Posterior vena cava (tissue), 2 donors: ENCODE results near the gene CFAP90. TPM values are rescaled to one million over a fixed set of nuclear protein-coding genes. Genes with fewer than 3 reads are reported as not detected.

Experiments used
- DNase-seq: peaks from one replicate; pipeline ENCODE4 v3.0.0-alpha.2; 2020; ENCODE audit warnings: low spot score
- intact Hi-C, 2 donors: fragments of 100-400 bp; cut with DNase I; formaldehyde crosslinking; loops; one replicate each; pipeline versions ENCODE4 v1.14.1 to v1.14.2; 2022 to 2023
- long read RNA-seq, 2 donors: library from polyadenylated mRNA; unstranded; transcript quantifications; one replicate each; pipeline ENCODE4 v2.0.0, GENCODE V29; 2020 to 2021
- total RNA-seq, 2 donors: library from RNA; stranded (reverse); fragmentation: NEBNext Ultra II Directional; extraction: Animal tissue kit (Norgen Biotek cat#: 25700); gene quantifications; one replicate each; pipeline ENCODE4 v1.2.1, GENCODE V29; 2021
- donor health status: DM: yes; HTN: yes; CAD: no.
- donor health status: DM: yes; HTN: yes; CAD: no.

The CFAP90 gene, protein sequence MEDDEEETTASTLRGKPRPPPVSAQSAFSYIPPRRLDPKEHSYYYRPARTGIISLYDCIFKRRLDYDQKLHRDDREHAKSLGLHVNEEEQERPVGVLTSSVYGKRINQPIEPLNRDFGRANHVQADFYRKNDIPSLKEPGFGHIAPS
- total RNA-seq, result under 1 TPM in 1 of 2 donors, not detected in 1; 0.14 TPM
- long read RNA-seq, donor 1, result 0 reads
- long read RNA-seq, donor 2, partial matches to known transcripts, result 0 of 1 reads
- long read RNA-seq, donor 2, other reads (novel, unspliced or antisense), result 0 of 1 reads

DNA sequence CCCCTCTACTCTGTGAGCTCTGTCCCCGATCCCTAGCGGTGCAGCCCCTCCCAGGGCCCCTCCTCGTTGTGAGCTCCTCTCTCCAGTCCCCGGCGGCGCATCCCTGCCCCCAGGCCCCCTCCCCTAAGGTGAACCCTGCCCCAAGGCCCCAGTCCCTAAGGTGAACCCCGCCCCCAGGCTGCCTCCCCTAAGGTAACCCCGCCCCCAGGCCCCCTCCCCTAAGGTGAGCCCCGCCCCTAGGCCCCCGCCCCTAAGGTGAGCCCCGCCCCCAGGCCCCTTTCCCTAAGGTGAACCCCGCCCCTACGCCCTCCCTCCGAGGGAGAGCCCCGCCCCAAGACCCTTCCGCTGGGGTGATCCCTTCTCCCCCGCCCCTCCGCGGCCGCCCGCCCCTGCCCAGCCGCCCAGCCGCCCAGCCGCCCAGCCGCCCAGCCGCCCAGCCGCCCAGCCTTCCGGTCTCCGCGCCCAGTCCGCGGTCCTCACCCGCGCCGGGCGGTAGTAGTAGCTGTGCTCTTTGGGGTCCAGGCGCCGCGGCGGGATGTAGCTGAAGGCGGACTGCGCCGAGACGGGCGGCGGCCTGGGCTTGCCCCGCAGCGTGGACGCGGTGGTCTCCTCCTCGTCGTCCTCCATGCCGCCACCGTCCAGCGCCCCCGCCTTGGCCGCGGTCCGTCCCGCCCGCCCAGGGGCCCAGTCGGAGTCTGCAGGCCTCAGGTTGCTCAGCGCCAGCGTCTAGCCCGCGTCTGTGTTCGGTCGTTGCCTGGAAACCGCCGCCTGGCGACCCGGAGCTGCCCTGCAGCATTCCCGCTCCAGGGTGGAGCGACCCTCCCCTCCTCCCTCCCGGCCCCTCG, at the start of gene CFAP90:
Gene CFAP90, minus strand, starts transcription at position 739 of the 845 bp plus-strand sequence. Its CDS starts 112 bp downstream, at position 627.
- DNase-seq, result peak; percentile 85
- intact Hi-C loops, result no loop called here

DNA sequence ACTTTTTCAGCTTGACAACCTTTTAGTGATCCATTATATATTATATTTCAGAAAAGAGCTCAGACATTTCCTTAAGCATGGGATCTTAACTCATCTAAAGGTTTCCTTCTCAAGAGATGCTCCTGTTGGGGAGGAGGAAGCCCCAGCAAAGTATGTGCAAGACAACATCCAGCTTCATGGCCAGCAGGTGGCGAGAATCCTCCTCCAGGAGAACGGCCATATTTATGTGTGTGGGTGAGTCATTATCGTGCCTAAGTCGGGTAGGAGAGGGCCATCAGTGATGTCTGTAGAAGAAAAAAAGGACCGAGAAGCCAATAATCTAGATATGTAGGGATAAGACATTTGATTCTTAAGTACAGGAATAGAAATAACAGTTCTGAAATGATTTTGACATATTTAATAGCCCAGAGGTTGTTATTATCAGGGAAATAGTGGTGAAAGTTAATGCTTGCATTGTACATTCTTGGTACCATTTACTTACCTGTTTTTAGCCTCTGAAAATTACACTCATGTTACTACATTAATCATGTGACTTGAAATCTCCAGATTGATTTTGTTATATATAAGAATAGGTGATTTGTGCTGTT, 46.2 kb upstream of the CFAP90 start:
- intact Hi-C loops, result no loop called here
- DNase-seq, result no peak

DNA sequence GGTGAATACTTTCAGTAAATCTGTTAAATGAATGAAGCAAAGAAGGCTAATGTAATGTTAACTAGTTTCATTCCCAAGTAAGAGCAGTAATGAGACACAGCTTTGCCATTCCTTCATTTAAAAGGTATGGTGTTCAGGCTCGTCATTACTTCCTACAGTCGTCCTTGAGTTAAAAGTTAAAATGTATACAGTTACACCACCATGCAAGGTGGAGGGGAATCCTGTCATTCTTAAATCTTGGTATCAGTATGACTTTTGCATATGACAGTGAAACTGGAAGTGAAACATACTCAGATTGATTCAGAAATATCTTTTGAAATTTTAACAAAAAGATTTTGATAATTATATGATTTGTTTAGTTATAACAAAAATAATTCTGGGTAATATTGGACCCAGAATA, 43.9 kb upstream of the CFAP90 start:
- intact Hi-C loops, result no loop called here
- DNase-seq, result no peak

DNA sequence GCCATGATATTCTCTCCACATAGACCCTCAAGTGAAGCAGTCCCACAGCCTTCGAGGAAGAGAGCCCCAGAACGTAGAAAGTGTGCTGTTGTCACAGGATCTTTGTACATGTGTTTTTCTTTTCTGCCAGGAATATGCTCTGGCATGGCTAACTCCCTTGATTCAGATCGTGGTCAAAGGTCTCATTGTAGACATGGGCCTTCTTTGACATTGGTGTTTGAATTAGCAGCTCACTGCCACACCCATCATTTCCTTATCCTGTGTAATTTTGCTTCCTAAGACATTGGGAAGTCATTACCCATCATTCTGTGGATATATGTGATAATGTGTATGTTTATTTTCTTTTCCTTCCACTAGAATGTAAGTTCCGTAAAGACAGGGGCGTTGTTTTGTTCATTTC, 43.5 kb upstream of the CFAP90 start:
- intact Hi-C loops, result no loop called here
- DNase-seq, result no peak

DNA sequence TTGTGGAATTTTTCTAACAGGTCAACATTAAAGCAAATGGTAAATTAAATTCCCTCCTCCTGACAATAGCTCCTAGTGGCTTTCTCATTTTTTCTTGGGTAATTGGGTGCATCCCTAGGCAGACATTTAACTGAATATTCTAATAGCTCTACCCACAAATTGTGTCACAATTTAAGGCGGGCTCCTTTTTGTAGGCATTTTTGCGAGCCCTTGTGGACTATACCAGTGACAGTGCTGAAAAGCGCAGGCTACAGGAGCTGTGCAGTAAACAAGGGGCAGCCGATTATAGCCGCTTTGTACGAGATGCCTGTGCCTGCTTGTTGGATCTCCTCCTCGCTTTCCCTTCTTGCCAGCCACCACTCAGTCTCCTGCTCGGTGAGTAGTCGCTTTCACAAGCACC, 38.0 kb upstream of the CFAP90 start:
- intact Hi-C loops, result no loop called here
- DNase-seq, result no peak

DNA sequence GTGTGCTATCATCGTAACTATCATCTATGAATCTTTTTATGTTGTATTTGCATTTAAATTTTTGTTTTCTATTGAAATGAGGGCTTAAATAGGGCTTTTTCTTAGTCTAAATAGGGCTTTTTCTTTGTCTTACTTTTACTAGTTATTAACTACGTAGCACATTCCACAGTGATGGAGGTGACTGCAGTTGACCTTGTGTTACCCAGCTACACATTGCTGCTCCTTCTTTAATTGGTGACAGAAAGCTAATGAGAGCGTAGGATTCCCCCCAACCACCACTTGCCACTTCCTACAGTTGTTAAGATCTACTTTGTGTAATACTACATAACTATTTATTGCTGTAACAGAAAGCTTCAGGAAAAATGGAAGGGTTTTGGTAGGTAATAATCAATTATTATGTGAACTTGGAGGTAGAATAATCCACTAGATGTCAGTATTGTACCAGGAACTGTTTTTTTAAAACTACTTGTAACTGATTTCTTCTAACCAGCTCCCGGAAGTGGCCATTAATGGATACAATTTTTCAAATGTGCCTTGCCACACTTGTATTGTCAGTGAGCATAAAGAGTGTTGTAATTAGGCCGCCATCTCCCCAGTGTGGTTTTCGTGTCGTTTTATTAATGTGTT, 36.0 kb upstream of the CFAP90 start:
- no peak for DNase-seq
- intact Hi-C loops, result no loop called here

DNA sequence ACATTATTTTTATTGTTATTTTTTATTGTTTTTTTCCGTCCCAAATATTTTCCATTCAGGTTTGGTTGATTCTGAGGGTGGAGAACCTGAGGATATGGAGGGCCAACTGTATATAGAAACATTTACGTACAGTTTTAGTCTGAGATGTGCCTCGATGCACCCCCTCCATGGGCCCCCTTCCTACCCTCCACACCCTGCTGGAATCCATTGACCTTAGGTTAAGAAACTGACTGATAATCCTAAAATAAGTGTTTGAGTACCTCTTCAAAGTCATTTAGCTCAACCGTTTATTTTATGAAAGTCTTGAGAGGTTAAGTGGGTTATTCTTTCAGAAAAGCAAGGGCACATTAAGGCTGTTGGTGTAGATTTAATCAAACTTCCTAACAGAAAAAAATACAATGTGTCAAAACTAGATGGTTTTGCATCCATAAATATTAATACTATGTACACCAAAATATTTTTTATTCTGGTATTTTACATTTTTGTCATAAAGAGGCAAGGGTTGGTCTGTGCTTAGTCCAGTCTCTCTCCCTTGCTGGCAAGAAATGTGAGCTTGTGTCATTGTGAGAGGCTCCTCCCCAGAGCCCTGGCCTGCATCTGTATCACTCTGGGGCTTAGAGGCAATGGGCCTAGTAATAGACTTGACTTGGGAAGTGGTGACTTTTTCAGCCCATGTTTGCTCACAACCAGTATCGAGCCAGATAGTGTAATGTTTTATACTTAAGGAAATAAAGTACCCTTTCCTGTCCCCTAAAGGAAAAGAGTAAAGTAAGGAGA, 33.7 kb upstream of the CFAP90 start:
- no peak for DNase-seq
- intact Hi-C loops, result no loop called here

DNA sequence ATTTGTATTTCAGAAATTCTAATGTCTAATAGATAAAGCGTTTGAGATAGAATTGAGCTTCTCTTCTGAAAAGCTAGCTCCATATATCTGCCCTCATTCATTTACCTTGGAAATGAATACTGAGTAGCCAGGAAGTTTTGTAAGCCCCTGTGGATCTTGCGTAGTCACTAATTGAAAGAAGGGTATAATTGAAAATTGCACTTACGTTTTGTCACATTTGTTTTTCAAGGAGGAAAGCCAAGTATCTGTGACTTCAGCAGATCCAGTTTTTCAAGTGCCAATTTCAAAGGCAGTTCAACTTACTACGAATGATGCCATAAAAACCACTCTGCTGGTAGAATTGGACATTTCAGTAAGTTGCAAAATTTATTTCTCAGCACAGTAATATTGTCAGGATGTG, 32.0 kb upstream of the CFAP90 start:
- intact Hi-C loops, result no loop called here
- no peak for DNase-seq

DNA sequence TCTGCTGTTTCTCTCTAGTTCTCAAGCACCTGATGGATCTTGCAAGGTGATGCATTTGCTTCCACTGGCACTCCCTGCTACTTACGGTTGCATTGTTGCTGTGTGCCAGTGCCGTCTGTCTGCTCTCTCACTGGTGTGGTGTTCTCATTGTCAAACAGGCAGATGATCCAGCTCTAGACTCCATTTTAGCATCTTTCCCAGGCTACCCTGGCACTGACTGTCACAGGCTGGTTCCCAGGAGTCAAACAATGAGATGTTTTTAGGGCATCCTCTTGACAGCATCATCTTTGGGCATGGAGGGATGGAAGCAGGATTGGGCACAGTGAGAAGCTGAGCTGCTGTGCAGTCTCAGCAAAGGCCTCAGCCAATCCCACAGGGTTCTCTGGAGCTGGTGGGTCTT, 30.9 kb upstream of the CFAP90 start:
- DNase-seq, result no peak
- intact Hi-C loops, result no loop called here

DNA sequence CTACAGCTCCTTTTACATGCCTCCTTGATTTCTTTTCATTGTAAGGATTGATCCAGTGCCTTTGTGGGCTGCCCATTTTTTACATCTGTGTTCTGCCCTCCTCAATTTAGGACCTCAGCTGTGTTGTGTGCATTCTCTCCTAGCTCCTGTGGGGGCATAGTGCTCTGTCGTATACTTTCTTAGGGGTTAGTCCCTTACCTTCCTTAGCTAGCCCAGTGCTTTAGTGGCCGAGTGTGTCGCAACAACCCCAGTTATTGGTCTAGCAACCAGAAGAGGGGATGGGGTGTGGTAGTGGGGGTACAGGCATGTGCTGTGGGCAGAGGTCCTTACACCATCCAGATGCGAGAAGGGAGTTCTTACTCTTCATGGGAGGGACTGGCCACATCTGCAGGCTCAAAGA, 30.2 kb upstream of the CFAP90 start:
- intact Hi-C loops, result no loop called here
- DNase-seq, result no peak

DNA sequence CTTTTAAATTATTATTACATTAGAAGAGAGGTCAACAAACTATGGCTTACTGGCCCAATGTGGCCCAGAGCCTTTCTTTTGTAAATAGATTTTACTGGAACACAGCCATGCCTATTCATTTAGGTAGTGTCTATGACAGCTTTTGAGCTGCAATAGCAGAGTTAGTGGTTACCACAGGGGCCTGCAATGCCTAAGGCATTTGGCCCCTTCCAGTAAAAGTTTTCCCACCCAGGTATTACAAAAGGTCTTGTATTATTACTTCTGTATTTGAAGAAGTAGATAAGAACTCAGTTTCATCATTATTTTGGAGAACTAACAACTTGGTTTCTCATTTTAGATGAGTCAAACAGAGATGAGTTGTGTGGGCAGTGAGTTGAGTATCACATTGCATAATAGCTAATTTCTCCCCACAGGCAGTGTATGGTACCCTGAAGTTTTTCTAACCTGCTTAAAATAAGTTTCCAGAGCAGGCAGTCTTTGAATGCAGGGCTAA, 27.5 kb upstream of the CFAP90 start:
- no peak for DNase-seq
- intact Hi-C loops, result no loop called here

DNA sequence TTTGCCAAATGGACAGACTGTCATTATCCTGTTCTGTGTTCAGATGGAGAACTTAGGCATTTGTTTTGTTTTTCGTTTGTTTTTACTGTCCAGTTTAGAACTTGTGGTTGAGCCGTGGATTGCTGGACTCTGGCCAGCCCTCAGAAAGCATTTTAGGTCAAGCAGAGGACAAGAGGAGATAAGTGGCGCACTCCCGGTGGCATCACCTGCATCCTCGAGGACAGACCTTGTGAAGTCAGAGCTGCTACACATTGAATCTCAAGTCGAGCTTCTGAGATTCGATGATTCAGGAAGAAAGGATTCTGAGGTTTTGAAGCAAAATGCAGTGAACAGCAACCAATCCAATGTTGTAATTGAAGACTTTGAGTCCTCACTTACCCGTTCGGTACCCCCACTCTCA, 26.9 kb upstream of the CFAP90 start:
- no peak for DNase-seq
- intact Hi-C loops, result no loop called here

DNA sequence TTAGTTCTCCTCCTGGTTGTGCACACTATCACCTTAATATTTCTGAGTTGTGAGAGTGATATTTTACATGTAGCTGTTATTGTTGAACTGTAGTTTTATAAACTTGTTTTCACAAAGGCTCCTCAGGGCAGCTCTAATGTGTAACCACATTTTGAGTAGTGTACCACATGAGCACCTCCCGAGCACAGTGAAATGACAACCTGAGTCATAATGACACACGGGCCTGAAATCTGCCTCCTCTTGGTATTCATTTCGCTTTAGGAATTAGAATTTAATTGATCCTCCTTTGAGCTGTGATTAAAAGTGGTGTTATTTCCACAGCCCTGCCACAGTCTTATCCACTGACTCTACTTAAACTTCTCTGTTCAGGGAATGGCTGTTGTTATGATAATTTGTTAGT, 25.9 kb upstream of the CFAP90 start:
- DNase-seq, result no peak

DNA sequence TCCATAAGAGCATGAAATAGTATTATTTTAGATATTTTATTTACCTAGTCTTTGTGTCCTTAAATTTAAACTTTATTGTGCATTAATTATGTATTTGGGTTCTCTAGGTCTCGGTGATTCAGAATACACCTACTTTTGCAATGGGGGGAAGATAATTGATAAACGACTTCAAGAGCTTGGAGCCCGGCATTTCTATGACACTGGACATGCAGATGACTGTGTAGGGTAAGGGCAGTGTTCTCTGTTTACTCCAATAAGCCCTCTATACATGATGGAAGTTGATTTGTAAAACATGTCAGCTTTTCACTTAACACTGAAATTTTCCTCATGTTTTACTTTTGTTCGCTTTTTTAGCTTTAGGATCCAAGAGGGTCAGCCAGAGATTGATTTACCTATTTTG, 24.2 kb upstream of the CFAP90 start:
- intact Hi-C loops, result no loop called here
- no peak for DNase-seq

More for the DNA sequence above, 25.9 kb upstream of the CFAP90 start:
- intact Hi-C loops, result no loop called here

DNA sequence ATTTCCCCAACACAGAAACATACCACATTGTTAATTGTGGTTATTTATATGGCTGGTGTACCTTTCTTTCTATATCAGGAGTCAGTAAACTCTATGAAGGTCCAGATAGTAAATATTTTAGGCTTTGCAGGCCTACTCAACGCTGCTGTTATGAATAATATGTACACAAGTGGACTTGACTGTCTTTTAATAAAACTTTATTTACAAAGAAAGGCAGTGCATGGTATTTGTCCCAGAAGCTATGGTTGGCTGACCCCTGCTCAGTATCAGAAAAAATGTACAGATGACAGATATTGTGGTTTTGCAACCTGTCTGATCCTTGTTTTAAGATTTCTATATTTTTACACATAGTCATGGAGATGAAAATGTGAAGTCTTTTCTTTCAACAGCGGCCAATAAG, 23.7 kb upstream of the CFAP90 start:
- intact Hi-C loops, result no loop called here
- DNase-seq, result no peak

DNA sequence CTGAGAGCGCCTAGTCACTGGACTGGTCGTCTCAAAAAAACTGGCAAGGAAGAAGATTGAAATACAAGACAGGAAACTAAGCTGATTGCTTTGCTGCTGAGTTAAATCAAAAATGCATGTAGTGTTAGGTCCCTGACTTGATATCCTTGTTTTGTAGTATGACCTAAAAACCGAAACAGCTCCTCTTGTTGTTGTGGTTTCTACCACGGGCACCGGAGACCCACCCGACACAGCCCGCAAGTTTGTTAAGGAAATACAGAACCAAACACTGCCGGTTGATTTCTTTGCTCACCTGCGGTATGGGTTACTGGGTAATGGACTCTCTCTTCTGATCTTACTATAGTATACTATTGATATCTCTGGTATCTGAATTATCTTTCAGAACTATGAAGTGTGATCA, 22.3 kb upstream of the CFAP90 start:
- intact Hi-C loops, result no loop called here

DNA sequence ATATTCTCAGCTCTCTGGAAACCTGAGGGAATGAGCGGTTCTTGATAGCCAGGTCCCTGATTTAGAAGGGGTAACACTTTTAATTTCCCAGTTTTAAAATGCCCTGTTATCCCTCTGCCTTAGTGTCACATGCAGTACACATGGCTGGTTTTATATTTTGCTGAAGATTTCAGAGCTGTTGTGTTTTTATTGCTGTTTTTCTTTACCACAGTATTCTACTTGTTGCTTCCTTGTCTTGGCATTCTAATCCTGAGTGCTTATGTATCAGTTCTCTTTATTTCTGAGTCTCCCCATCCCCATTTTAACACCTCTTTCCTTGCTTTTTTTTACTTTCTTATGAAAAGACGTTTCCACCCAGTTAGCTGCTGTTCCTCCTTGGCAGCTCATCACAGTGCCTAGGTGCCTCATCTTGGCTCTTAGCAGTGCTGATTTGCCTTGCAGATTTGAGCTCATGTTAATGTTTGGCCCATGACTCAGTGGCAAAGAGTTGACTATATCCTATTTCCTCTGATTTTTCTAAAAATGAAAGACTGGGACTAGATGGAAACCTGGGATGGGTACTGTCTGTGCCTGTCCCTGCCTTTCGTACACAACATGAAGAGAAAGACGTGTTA, 21.7 kb upstream of the CFAP90 start:
- no peak for DNase-seq
- intact Hi-C loops, result no loop called here

More for the DNA sequence above, 22.3 kb upstream of the CFAP90 start:
- no peak for DNase-seq

DNA sequence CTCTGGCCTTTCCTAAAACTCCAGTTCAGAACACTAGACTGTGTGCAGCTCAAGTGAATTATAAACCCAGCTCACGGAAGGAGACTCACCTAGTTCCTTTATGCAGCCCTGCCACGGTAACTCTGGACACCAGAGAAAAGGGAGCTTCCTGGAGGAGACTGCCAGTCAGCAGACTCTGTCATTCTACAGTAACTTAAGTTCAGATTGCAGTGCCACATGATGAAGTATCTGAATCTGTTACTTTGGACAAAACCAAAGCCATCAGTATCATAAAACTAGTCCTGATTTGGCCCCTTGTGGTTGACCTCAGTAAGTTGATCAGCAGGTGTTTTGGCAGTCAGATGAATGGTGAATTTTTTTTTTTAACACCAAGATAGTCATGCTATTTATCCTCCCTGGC, 20.7 kb upstream of the CFAP90 start:
- DNase-seq, result no peak
- intact Hi-C loops, result no loop called here
